GM23248 (cell line): Measurements from ENCODE around the gene SNRK.

Experiments used
- EZH2 ChIP-seq: fragments of 200-600 bp; sonication (generic); IDR thresholded peaks from 2 replicates; pipeline ENCODE4 v1.6.1; 2018; ENCODE audit warnings: antibody characterized with exemption, mild to moderate bottlenecking; ENCODE audit not compliant: insufficient read depth, poor library complexity, severe bottlenecking
- EZH2phosphoT487 ChIP-seq: fragments of 200-600 bp; sonication (generic); IDR thresholded peaks from 2 replicates; pipeline ENCODE4 v1.6.1; 2018; ENCODE audit warnings: antibody characterized with exemption, moderate library complexity, mild to moderate bottlenecking, low read depth; ENCODE audit not compliant: insufficient read depth

- no peak for TF ChIP-seq EZH2
- TF ChIP-seq EZH2phosphoT487, result no peak
Observed at GRCh38 chr3:43334976-43335375, 48.6 kb downstream of the SNRK start.
